Cardiac muscle cell (in vitro differentiated cells and primary cell): ENCODE data around the gene MPC1L. TPM values are rescaled to one million over a fixed set of nuclear protein-coding genes. Genes with fewer than 3 reads are reported as not detected.
"Not testable (repeated sequence)": the region's sequence is repeated elsewhere in the genome, so short reads cannot be mapped to it uniquely, and the experiment has no call there.

Experiments used
- DNase-seq, 2 donors: peaks; one replicate each; pipeline versions ENCODE4 v3.0.0 to v3.0.0-alpha.2; 2010 to 2017; ENCODE audit warnings: low read depth in 1 of 2, low spot score in 1 of 2
- H3K27ac ChIP-seq: fragments of 200-600 bp; sonication (generic); 2 replicates; pipeline ENCODE4 v1.5.1; 2016
- H3K27me3 ChIP-seq: fragments of 200-600 bp; sonication (generic); 2 replicates; pipeline ENCODE4 v1.6.0; 2016; ENCODE audit warnings: control low read depth
- H3K36me3 ChIP-seq: fragments of 200-600 bp; sonication (generic); 2 replicates; pipeline ENCODE4 v1.5.1; 2016; ENCODE audit warnings: control low read depth
- H3K4me1 ChIP-seq: fragments of 200-600 bp; sonication (generic); 2 replicates; pipeline ENCODE4 v1.8.1; 2017; ENCODE audit warnings: low read depth, mild to moderate bottlenecking, mixed run types
- H3K4me3 ChIP-seq: fragments of 200-600 bp; sonication (generic); 2 replicates; pipeline ENCODE4 v1.5.1; 2016; ENCODE audit warnings: mild to moderate bottlenecking
- H3K9me3 ChIP-seq: fragments of 200-600 bp; sonication (generic); 2 replicates; pipeline ENCODE4 v1.5.1; 2017; ENCODE audit warnings: low read depth, mild to moderate bottlenecking, control low read depth
- CTCF ChIP-seq: IDR thresholded peaks from 2 replicates; pipeline ENCODE4 v1.5.1; 2012; ENCODE audit warnings: low read depth, mild to moderate bottlenecking, low read length
- polyA plus RNA-seq: library from polyadenylated mRNA; unstranded; fragments of >200 nt; fragmentation: Nextera tagmentation; extraction: Ambion mirVana; gene quantifications from 2 replicates; pipeline ENCODE4 v1.2.1, GENCODE V29; 2016
- total RNA-seq: library from RNA; depleted of rRNA; stranded (reverse); fragments of >200 nt; gene quantifications from 2 replicates; pipeline ENCODE4 v1.2.3, GENCODE V29; 2016

The MPC1L gene
- total and polyA plus RNA-seq, 2 experiments from 2014 or later, result not detected

DNA sequence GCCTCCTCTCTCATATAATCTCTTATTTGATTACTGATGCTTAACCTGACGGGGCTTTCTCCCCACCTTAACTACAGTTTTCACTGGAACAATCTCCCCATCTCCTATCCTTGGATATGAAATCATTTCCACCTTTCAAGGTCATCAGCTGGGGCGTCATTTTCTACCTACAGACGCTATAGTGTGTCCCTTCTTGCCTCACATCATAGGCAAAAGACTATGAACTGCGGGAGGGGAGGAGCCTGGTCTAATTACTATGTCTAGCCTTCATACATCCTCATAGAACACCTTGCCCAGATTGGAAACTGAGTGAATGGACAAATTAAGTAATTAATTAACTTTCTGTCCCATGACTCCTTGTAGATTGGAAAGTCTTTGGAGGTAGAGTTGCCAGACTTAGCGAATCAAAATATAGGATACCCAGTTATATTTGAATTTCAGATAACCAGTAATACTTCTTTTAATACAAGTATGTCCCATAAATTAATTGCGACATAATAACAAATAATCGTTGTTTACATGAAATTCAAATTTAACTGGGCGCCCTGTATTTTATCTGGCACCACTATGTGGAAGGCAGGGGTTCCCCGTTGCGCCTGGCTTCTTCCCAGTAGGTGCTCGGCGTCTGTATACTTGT, 43.2 kb upstream of the MPC1L start:
- no peak for DNase-seq

DNA sequence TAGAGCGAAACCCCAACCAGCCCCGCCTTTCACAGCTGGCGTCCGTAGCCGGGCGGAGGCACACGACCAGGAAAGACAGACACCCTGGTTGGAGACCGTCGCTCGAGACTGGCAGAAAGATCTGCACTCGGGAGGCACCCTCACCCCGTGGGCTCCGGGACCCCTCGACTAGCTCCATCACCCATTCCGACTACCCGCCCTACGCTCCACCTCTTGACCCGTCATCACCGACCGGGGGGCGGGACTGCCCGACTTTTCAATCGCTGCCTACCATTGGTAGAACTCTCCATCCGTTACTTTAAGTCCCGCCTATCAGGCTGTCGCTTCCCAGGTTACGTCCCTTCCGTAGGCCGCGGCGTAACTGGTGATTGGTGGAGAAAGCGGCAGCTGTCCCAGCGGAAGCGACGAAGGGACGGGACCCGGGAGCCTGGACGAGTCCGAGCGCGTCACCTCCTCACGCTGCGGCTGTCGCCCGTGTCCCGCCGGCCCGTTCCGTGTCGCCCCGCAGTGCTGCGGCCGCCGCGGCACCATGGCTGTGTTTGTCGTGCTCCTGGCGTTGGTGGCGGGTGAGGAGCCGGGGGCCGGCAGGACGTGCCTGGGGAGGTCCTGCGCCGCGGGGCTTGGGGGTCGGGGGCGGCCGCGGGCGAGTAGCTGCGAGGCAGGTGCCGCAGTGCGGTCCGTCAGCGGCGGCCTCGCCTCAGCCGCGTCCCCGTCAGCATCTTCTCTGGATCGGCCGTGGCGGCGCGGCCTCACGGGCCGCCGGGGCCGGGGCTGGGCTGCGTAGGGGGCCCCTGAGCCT, 42.5 kb upstream of the MPC1L start, which contains the start of gene ATP6AP2:
TSS of gene ATP6AP2 (plus strand) at position 434 of the 799 bp plus-strand sequence. CDS start at position 530, 96 bp downstream.
- Histone ChIP-seq H3K27me3 (no peaks in the 10 kb centered on the region), H3K4me3 (peak within 1 kb of the TSS; percentile 86), H3K36me3 (no peaks in the 10 kb centered on the region), H3K27ac (peak within 1 kb of the TSS; percentile 92), H3K4me1 (peaks cover 4% of the 10 kb centered on the region), H3K9me3 (no peaks in the 10 kb centered on the region)
- DNase-seq, result peak; percentile 92 to 93
- TF ChIP-seq CTCF, result no peak

More for the DNA sequence above, 43.2 kb upstream of the MPC1L start:
- no peaks in the 10 kb centered on the region for H3K27me3 ChIP-seq
- no peaks in the 10 kb centered on the region for H3K9me3 ChIP-seq
- H3K27ac ChIP-seq, result peak overlapping the region; percentile 63
- H3K4me1 ChIP-seq, result peaks cover 4% of the 10 kb centered on the region
- H3K4me3 ChIP-seq, result peak overlapping the region; percentile 86
- no peaks in the 10 kb centered on the region for H3K36me3 ChIP-seq
- TF ChIP-seq CTCF, result no peak

DNA sequence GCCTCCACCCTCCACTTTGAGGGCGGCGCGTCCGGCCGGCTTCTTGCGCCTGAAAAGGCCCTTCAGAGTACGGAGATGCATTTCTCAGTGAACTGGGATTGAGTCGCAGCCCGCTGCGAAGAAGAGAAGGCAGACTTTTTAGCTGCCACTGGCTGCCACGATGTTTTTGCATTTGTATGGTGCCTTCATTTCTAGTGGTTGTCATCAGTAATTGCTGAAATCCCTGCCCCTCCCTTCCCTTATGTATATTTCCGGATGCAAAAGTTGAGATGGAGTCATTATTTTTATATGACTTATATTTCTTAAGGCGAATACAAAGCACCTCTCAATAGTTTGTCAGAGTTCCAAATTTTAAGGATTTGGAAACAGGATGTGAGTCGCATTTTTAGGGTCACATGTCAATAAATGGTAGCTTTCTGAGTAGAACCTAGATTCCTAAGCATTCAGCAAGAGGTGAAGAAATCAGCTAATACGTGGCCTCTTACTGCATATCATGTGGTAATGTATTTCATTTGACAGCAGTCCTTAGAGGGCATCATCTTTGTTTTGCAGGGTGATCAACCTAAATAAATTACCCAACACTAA, 41.8 kb upstream of the MPC1L start:
- peak in 1 of 2 donors; percentile 24 for DNase-seq
- no peak for TF ChIP-seq CTCF
- peak overlapping the region; percentile 86 for H3K4me3 ChIP-seq
- H3K36me3 ChIP-seq, result no peaks in the 10 kb centered on the region
- peak overlapping the region; percentile 92 for H3K27ac ChIP-seq
- no peaks in the 10 kb centered on the region for H3K27me3 ChIP-seq
- H3K9me3 ChIP-seq, result no peaks in the 10 kb centered on the region
- peaks cover 4% of the 10 kb centered on the region for H3K4me1 ChIP-seq

DNA sequence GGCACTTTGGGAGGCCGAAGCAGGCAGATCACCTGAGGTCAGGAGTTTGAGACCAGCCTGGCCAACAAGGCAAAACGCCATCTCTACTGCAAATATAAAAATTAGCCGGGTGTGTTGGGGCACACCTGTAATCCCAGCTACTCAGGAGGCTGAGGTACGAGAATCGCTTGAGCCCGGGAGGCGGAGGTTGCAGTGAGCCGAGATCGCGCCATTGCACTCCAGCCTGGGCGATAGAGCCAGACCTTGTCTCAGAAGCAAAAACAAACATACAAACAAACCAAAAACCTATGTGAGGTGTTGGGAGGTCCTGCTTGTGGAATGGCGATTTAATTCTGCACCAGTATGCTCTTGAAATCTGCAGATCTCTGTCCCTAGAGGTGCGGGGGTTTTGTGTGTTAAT, 41.0 kb upstream of the MPC1L start:
- not testable (repeated sequence) for H3K27me3 ChIP-seq, H3K4me1 ChIP-seq, H3K9me3 ChIP-seq, H3K4me3 ChIP-seq, H3K27ac ChIP-seq, DNase-seq, H3K36me3 ChIP-seq

- Histone ChIP-seq H3K4me1 (peaks cover 5% of the 10 kb centered on the region), H3K36me3 (no peaks in the 10 kb centered on the region), H3K27me3 (no peaks in the 10 kb centered on the region), H3K9me3 (no peaks in the 10 kb centered on the region), H3K4me3 (no peak overlapping the region), H3K27ac (no peak overlapping the region)
- DNase-seq, result no peak
- no peak for TF ChIP-seq CTCF
Measured at GRCh38 chrX:40582811-40583210, 40.4 kb upstream of the MPC1L start.

DNA sequence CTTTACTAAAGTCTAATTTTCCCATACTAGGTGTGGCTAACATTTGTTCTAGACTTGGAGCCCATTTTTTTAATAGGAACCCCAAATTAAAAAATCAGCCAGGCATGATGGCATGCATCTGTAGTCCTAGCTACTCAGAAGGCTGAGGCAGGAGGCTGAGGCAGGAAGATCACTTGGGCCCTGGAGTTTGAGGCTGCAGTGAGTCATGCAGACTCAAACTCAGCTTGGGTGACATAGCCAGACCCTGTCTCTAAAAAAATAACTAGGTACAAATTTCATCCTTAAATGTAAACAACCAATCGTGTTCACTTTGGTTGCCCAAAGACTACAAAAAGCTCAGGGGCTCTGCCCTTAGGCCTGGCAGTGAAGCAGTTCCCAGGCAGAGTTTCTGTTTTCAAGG, 35.6 kb upstream of the MPC1L start:
- not testable (repeated sequence) for H3K27me3 ChIP-seq, H3K9me3 ChIP-seq, H3K4me1 ChIP-seq, H3K4me3 ChIP-seq, DNase-seq, H3K36me3 ChIP-seq
- peak overlapping the region; percentile 3 for H3K27ac ChIP-seq

DNA sequence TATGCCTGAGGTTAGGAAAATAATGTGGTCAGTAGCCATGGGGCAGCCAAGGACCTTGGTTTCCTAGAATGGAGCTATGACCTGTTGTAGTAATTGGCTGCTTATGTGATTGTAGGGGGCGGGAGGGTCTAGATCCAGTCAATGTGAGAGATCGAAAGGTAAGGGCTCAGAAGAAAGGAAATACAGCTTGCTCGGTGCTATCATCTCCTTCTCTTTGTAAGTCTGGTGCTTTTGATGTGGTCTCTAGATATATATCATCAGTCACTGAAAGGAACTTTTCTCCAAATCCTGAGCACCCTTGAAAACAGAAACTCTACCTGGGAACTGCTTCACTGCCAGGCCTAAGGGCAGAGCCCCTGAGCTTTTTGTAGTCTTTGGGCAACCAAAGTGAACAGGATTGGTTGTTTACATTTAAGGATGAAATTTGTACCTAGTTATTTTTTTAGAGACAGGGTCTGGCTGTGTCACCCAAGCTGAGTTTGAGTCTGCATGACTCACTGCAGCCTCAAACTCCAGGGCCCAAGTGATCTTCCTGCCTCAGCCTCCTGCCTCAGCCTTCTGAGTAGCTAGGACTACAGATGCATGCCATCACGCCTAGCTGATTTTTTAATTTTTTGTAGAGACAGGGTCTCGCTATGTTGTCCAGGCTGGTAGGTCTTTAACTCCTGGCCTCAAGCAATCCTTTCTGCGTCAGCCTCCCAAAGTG, 33.5 kb upstream of the MPC1L start:
- not testable (repeated sequence) for H3K4me3 ChIP-seq, H3K27me3 ChIP-seq

More for the DNA sequence above, 33.5 kb upstream of the MPC1L start:
- H3K4me1 ChIP-seq, H3K36me3 ChIP-seq, H3K9me3 ChIP-seq, DNase-seq, H3K27ac ChIP-seq: not testable (repeated sequence)
